ENCODE measurements around the gene BBS5. TPM values are rescaled to one million over a fixed set of nuclear protein-coding genes. Genes with fewer than 3 reads are reported as not detected.
"Not testable (repeated sequence)": the region's sequence is repeated elsewhere in the genome, so short reads cannot be mapped to it uniquely, and the experiment has no call there.

The BBS5 gene
- total RNA-seq, 1 donor from 2014 or later: 1.5 TPM

DNA sequence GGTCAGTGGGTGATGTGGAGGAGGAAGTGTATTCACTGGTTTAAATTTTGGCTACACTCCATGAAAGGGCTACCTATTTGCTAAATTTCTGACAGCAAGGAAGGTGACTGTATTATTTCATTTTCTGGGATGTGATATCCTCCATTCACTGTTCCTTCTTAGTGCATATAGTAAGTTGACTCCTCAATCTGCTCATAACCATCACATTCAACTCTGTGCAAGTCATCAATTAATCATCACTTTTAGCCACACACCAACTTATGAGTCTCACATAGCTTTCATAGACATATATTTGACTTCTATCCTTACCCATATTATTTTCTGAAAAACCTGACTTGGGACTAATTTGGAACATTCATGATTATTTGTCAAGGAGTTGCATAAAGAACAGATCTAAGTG is 47.2 kb downstream of the BBS5 start:
- TF ChIP-seq, protein P1, sequence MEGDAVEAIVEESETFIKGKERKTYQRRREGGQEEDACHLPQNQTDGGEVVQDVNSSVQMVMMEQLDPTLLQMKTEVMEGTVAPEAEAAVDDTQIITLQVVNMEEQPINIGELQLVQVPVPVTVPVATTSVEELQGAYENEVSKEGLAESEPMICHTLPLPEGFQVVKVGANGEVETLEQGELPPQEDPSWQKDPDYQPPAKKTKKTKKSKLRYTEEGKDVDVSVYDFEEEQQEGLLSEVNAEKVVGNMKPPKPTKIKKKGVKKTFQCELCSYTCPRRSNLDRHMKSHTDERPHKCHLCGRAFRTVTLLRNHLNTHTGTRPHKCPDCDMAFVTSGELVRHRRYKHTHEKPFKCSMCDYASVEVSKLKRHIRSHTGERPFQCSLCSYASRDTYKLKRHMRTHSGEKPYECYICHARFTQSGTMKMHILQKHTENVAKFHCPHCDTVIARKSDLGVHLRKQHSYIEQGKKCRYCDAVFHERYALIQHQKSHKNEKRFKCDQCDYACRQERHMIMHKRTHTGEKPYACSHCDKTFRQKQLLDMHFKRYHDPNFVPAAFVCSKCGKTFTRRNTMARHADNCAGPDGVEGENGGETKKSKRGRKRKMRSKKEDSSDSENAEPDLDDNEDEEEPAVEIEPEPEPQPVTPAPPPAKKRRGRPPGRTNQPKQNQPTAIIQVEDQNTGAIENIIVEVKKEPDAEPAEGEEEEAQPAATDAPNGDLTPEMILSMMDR (IDR thresholded peaks at IDR 0.05): no peak
- Histone ChIP-seq H3K4me1 (no peaks in the 10 kb centered on the region), H3K27me3 (no peaks in the 10 kb centered on the region), H3K9me3 (no peaks in the 10 kb centered on the region), H3K4me3 (no peak overlapping the region), H3K36me3 (peaks cover 3 to 19% of the 10 kb centered on the region in 2 donors), H3K27ac (no peak overlapping the region)
- intact Hi-C loops (cut with DNase I): loop anchor here (10.0 kb wide), 1 partner anchor 398 kb away; no protein-coding TSS in a partner anchor
- DNase-seq (ENCODE audit: low spot score in 2 of 2): no peak

DNA sequence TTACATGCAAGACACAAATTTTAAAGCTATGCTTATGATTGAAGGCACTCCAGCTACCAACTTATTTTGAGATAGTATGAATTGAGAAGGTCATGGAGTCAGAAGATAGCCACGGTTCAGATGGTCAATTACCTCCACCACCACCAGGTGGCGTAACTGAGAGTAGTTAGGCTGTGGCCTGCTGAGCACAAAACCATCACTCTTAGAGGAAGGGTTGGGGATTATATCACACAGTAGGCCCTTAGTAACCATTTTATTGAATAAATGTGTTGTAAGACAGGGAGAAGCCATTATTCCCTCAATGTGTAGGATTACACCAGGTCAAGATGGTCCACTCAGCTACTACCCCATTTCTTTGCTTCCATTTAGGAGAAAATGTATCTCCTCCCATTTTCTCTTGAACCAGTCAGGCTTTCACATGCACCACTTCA is 49.0 kb downstream of the BBS5 start:
- no peak overlapping the region for H3K27ac ChIP-seq
- no peaks in the 10 kb centered on the region for H3K27me3 ChIP-seq
- peak in 1 of 2 donors; percentile 71 for DNase-seq (ENCODE audit: low spot score in 2 of 2)
- no peaks in the 10 kb centered on the region for H3K4me1 ChIP-seq
- intact Hi-C loops (cut with DNase I): loop anchor here (10.0 kb wide), 1 partner anchor 397 kb away; no protein-coding TSS in a partner anchor
- no peak overlapping the region for H3K4me3 ChIP-seq
- H3K9me3 ChIP-seq: no peaks in the 10 kb centered on the region
- H3K36me3 ChIP-seq: peaks cover 5 to 13% of the 10 kb centered on the region in 2 donors
- TF ChIP-seq, protein P1 (IDR thresholded peaks at IDR 0.05): peak; percentile 37 to 71 (median 67)

DNA sequence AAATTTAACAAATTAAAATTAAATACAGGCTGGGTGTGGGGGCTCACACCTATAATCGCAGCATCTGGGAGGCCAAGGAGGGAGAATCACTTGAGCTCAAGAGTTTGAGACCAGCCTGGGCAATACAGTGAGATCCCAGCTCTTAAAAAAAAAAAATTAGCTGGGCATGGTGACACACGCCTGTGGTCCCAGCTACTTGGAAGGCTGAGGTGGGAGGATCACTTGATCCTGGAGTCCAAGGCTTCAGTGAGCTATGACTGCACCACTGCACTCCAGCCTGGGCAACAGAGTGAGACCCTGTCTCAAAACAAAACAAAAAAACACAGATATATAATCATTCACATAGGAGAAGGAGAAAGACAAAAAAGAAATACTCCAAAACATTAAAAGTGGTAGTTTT is 60.2 kb downstream of the BBS5 start:
- H3K27ac ChIP-seq; DNase-seq (ENCODE audit: low spot score in 2 of 2); intact Hi-C loops (cut with DNase I); H3K4me3 ChIP-seq; H3K4me1 ChIP-seq; H3K27me3 ChIP-seq; H3K9me3 ChIP-seq: not testable (repeated sequence)
- H3K36me3 ChIP-seq: peaks cover 0 to 16% of the 10 kb centered on the region in 2 donors

DNA sequence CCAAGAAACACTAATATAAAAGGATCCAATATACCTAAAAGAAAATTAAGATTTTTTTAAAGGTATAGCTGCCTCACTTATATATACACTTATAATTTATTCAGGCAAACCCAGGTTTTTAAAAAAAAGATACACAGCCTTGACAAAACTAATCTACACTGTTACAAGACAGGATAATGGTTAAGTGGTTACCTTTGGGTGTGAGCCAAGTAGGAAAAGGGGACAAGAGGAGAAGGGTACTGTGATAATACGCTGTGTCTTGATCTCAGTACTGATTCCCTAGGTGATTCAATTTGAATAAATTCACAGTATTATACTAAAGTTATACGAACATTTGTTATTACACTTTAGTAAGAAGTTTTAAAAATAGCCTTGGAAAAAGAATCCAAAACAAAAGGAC is 60.9 kb downstream of the BBS5 start:
- no peak overlapping the region for H3K4me3 ChIP-seq
- H3K36me3 ChIP-seq: peaks cover 0 to 21% of the 10 kb centered on the region in 2 donors
- no peak for DNase-seq (ENCODE audit: low spot score in 2 of 2)
- intact Hi-C loops (cut with DNase I): no loop called here
- H3K27me3 ChIP-seq: no peaks in the 10 kb centered on the region
- H3K9me3 ChIP-seq: no peaks in the 10 kb centered on the region
- H3K4me1 ChIP-seq: no peaks in the 10 kb centered on the region
- H3K27ac ChIP-seq: no peak overlapping the region
- TF ChIP-seq, protein P1 (IDR thresholded peaks at IDR 0.05): no peak

DNA sequence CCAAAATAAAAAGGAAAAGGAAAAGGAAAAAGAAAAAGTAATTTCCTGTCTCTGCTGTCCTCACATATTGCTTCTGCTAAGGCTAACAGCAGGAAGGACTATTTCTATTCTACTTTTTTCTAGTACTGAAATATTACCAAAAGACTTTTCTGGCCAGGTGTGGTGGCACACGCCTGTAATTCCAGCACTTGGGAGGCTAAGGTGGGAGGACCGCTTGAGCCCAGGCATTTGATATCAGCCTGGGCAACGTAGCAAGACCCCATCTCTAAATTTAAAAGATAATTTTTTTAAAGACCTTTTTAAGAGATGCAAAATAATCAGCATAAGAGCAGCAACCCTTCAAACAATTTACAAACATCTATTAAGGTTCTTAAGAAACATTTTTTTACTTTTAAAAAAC is 63.1 kb downstream of the BBS5 start:
- Histone ChIP-seq H3K9me3 (no peaks in the 10 kb centered on the region), H3K4me3 (no peak overlapping the region), H3K36me3 (peaks cover 0 to 17% of the 10 kb centered on the region in 2 donors), H3K4me1 (no peaks in the 10 kb centered on the region), H3K27ac (no peak overlapping the region), H3K27me3 (no peaks in the 10 kb centered on the region)
- intact Hi-C loops (cut with DNase I): no loop called here
- TF ChIP-seq, protein P1 (IDR thresholded peaks at IDR 0.05): no peak
- no peak for DNase-seq (ENCODE audit: low spot score in 2 of 2)

DNA sequence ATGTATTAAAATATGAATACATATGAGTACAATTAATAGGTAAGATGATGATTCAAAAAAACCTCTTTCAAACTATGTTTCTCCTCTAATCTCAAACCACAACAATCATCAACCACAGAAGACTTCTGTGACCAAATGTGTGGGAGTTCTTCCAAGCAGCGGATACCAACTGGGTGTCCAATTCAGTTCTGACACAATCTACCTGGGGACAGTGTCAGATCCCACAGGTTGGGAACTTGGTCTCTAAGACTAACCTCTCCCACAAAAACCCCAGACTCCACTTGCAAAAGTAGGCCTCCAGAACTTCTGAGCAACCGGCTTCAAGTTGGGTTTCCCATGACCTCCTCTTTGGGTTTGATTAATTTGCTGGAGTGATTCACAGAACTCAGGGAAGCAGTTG is 67.5 kb downstream of the BBS5 start:
- intact Hi-C loops (cut with DNase I): no loop called here
- DNase-seq (ENCODE audit: low spot score in 2 of 2): no peak
- H3K27ac ChIP-seq: no peak overlapping the region
- no peaks in the 10 kb centered on the region for H3K27me3 ChIP-seq
- TF ChIP-seq, protein P1 (IDR thresholded peaks at IDR 0.05): no peak
- no peak overlapping the region for H3K4me3 ChIP-seq
- peaks cover 6 to 13% of the 10 kb centered on the region in 2 donors for H3K36me3 ChIP-seq
- H3K9me3 ChIP-seq: no peaks in the 10 kb centered on the region
- H3K4me1 ChIP-seq: no peaks in the 10 kb centered on the region

Other genes starting within 250 kb of the BBS5 start
- not detected for gene LRP2, start 117.0 kb upstream of the BBS5 start, total RNA-seq
- 0.21 TPM for gene KLHL41, start 30.2 kb downstream of the BBS5 start, total RNA-seq
- gene FASTKD1, start 94.4 kb downstream of the BBS5 start, total RNA-seq: 5.5 TPM
- 30.2 TPM for gene PPIG, start 104.9 kb downstream of the BBS5 start, total RNA-seq
- not detected for gene CFAP210, start 214.9 kb downstream of the BBS5 start, total RNA-seq
- gene PHOSPHO2, start 215.0 kb downstream of the BBS5 start, total RNA-seq: not detected